GM23338 (cell line): Measurements from ENCODE around the gene PADI6. TPM values are rescaled to one million over a fixed set of nuclear protein-coding genes. Genes with fewer than 3 reads are reported as not detected.

ENCODE experiments used
- ATAC-seq: fragments of 200-7000 bp; cut with Tn5 transposase; 3 replicates; pipeline ENCODE4 v1.9.1; 2020
- DNase-seq: peaks from one replicate; pipeline ENCODE4 v3.0.0-alpha.2; 2015; ENCODE audit warnings: low spot score
- H2AFZ ChIP-seq: fragments of 200-600 bp; sonication (generic); 2 replicates; pipeline ENCODE4 v1.8.0; 2016; ENCODE audit warnings: antibody characterized with exemption, mild to moderate bottlenecking, moderate library complexity
- H3F3A ChIP-seq: fragments of 200-600 bp; sonication (generic); replicated peaks from 2 replicates; pipeline ENCODE4 v1.8.0; 2017; ENCODE audit warnings: antibody characterized with exemption, mixed run types, low read depth
- H3K27ac ChIP-seq: fragments of 200-600 bp; sonication (generic); 2 replicates; pipeline ENCODE4 v1.6.1; 2016; ENCODE audit warnings: low read depth
- H3K27me3 ChIP-seq: fragments of 200-600 bp; sonication (generic); 2 replicates; pipeline ENCODE4 v1.8.0; 2016; ENCODE audit warnings: mild to moderate bottlenecking, mixed run types, moderate library complexity; ENCODE audit not compliant: insufficient read depth
- H3K36me3 ChIP-seq: fragments of 200-600 bp; sonication (generic); 2 replicates; pipeline ENCODE4 v1.8.0; 2016; ENCODE audit warnings: mild to moderate bottlenecking; ENCODE audit not compliant: insufficient read depth
- H3K4me1 ChIP-seq: fragments of 200-600 bp; sonication (generic); 2 replicates; pipeline ENCODE4 v1.8.0; 2016; ENCODE audit warnings: mild to moderate bottlenecking, moderate library complexity; ENCODE audit not compliant: insufficient read depth
- H3K4me2 ChIP-seq: fragments of 200-600 bp; sonication (generic); 2 replicates; pipeline ENCODE4 v1.7.1; 2017; ENCODE audit warnings: mixed run types
- H3K4me3 ChIP-seq: fragments of 200-600 bp; sonication (generic); 2 replicates; pipeline ENCODE4 v1.6.1; 2016; ENCODE audit warnings: mixed run types
- H3K79me2 ChIP-seq: fragments of 200-600 bp; sonication (generic); replicated peaks from 2 replicates; pipeline ENCODE4 v1.8.0; 2017; ENCODE audit warnings: mild to moderate bottlenecking; ENCODE audit not compliant: insufficient read depth
- H3K9me2 ChIP-seq: fragments of 200-600 bp; sonication (generic); 2 replicates; pipeline ENCODE4 v1.8.0; 2017; ENCODE audit not compliant: insufficient read depth
- H4K20me1 ChIP-seq: fragments of 200-600 bp; sonication (generic); replicated peaks from 2 replicates; pipeline ENCODE4 v1.8.0; 2017; ENCODE audit warnings: mild to moderate bottlenecking; ENCODE audit not compliant: insufficient read depth
- H3K27ac Mint-ChIP-seq: 2 replicates; pipeline ENCODE4 v1.8.0; 2020; ENCODE audit warnings: inconsistent platforms, mild to moderate bottlenecking, moderate library complexity, mixed read lengths
- H3K27me3 Mint-ChIP-seq: 3 replicates; pipeline ENCODE4 v1.8.0; 2022; ENCODE audit warnings: low read depth, mild to moderate bottlenecking, moderate library complexity, mixed read lengths, inconsistent platforms; ENCODE audit not compliant: insufficient read depth, poor library complexity
- H3K36me3 Mint-ChIP-seq: 3 replicates; pipeline ENCODE4 v1.8.0; 2021; ENCODE audit warnings: low read depth, mild to moderate bottlenecking, inconsistent platforms, moderate library complexity, mixed read lengths
- H3K4me1 Mint-ChIP-seq: 3 replicates; pipeline ENCODE4 v1.8.0; 2020; ENCODE audit warnings: mild to moderate bottlenecking, inconsistent platforms, mixed read lengths
- H3K4me3 Mint-ChIP-seq: 3 replicates; pipeline ENCODE4 v1.8.0; 2021; ENCODE audit warnings: moderate library complexity, mild to moderate bottlenecking, inconsistent platforms, mixed read lengths
- H3K9me3 Mint-ChIP-seq: 3 replicates; pipeline ENCODE4 v1.8.0; 2020; ENCODE audit warnings: moderate library complexity, mild to moderate bottlenecking, inconsistent platforms, mixed read lengths
- EZH2 ChIP-seq: fragments of 200-600 bp; sonication (generic); IDR thresholded peaks from one replicate; pipeline ENCODE4 v1.8.0; 2017; ENCODE audit warnings: antibody characterized with exemption, mild to moderate bottlenecking, low read depth; ENCODE audit not compliant: unreplicated experiment
- EZH2phosphoT487 ChIP-seq: fragments of 200-600 bp; sonication (generic); IDR thresholded peaks from one replicate; pipeline ENCODE4 v1.8.1; 2018; ENCODE audit warnings: antibody characterized with exemption; ENCODE audit not compliant: unreplicated experiment
- POLR2AphosphoS5 ChIP-seq: IDR thresholded peaks from 2 replicates; pipeline ENCODE4 v1.6.1; 2016; ENCODE audit warnings: antibody characterized with exemption, low read depth
- STAT1 ChIP-seq: IDR thresholded peaks from one replicate; pipeline ENCODE4 v1.6.1; 2016; ENCODE audit warnings: antibody characterized with exemption; ENCODE audit not compliant: unreplicated experiment
- ZNF114 ChIP-seq: fragments of 250-450 bp; sonication (Bioruptor Pico); IDR thresholded peaks from 2 replicates; pipeline ENCODE4 v1.5.0; 2020; ENCODE audit warnings: mild to moderate bottlenecking, moderate library complexity
- ZNF331 ChIP-seq: fragments of 250-450 bp; sonication (Bioruptor Pico); IDR thresholded peaks from 2 replicates; pipeline ENCODE4 v1.5.0; 2020; ENCODE audit warnings: low read depth, mild to moderate bottlenecking, moderate library complexity
- polyA plus RNA-seq: library from polyadenylated mRNA; unstranded; fragments of >200 nt; fragmentation: Nextera tagmentation; extraction: Ambion mirVana; gene quantifications from 2 replicates; pipeline ENCODE4 v1.2.1, GENCODE V29; 2016
- total RNA-seq: library from RNA; depleted of rRNA; stranded (reverse); fragments of >200 nt; shearing (Covaris generic); gene quantifications from 2 replicates; pipeline ENCODE4 v1.2.3, GENCODE V29; 2014
- TF ChIP-seq, protein P1 (sequence below): IDR thresholded peaks from one replicate; pipeline ENCODE4 v1.6.1; 2018; ENCODE audit warnings: antibody characterized with exemption; ENCODE audit not compliant: unreplicated experiment
- TF ChIP-seq, protein P2 (sequence below): fragments of 250-450 bp; sonication (Bioruptor Pico); IDR thresholded peaks from 2 replicates; pipeline ENCODE4 v1.5.0; 2020; ENCODE audit warnings: mild to moderate bottlenecking, moderate library complexity

Gene PADI6
- total and polyA plus RNA-seq, 2 experiments from 2014 or later, result not detected

DNA sequence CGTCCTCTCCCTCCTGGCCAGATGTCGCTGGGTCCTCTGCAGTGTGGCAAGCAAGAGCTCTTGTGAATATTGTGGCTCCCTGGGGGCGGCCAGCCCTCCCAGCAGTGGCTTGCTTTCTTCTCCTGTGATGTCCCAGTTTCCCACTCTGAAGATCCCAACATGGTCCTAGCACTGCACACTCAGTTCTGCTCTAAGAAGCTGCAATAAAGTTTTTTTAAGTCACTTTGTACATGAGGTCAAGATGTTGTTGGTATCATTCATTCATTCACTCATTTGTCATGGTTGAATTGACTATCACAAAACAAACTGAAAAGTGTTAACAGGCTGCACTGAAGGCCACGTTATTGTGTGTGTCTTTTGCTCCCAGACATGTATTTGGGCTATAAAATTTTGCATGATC, 8.2 kb upstream of the PADI6 start:
- Mint-ChIP-seq H3K4me1 (peaks cover under 1% of the 10 kb centered on the region; the same call in 1 of the 3 replicates), H3K4me3 (no peak overlapping the region; the same call in 2 of the 3 replicates), H3K9me3 (no peaks in the 10 kb centered on the region; the same call in 2 of the 3 replicates), H3K27ac (no peak overlapping the region), H3K27me3 (no peaks in the 10 kb centered on the region), H3K36me3 (no peaks in the 10 kb centered on the region)
- Histone ChIP-seq H3K9me2 (no peaks in the 10 kb centered on the region), H3K4me3 (no peak overlapping the region), H2AFZ (no peak overlapping the region), H3K4me1 (no peaks in the 10 kb centered on the region), H3F3A (no peaks in the 10 kb centered on the region), H3K4me2 (no peak overlapping the region), H4K20me1 (no peaks in the 10 kb centered on the region), H3K27me3 (no peaks in the 10 kb centered on the region), H3K79me2 (no peaks in the 10 kb centered on the region), H3K36me3 (no peaks in the 10 kb centered on the region), H3K27ac (no peak overlapping the region)
- ATAC-seq, result no peak
- DNase-seq, result no peak
- no peak for TF ChIP-seq EZH2phosphoT487

DNA sequence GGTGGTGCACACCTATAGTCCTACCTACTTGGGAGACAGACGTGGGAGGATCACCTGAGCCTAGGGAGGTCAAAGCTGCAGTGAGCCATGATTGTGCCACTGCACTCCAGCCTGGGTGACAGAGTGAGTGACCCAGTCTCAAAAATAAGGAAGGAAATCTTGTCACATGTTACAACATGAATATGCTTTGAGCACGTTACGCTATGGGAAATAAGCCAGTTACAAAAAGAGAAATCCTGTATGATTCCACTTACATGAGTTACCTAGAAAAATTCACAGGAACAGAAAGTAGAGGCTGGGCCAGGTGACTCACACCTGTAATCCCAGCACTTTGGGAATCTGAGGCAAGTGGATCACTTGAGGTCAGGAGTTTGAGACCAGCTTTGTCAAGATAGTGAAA, 6.7 kb upstream of the PADI6 start:
- Histone ChIP-seq H3F3A (no peaks in the 10 kb centered on the region), H3K27ac (no peak overlapping the region), H3K4me1 (no peaks in the 10 kb centered on the region), H3K36me3 (no peaks in the 10 kb centered on the region), H3K4me3 (no peak overlapping the region), H4K20me1 (no peaks in the 10 kb centered on the region), H3K9me2 (no peaks in the 10 kb centered on the region), H3K79me2 (no peaks in the 10 kb centered on the region), H2AFZ (no peak overlapping the region), H3K27me3 (no peaks in the 10 kb centered on the region), H3K4me2 (no peak overlapping the region)
- H3K4me3 Mint-ChIP-seq, result no peak overlapping the region
- peaks cover 5% of the 10 kb centered on the region; the same call in 1 of the 3 replicates for H3K4me1 Mint-ChIP-seq
- DNase-seq (no peak), ATAC-seq (no peak)
- H3K9me3 Mint-ChIP-seq, result no peaks in the 10 kb centered on the region; the same call in 2 of the 3 replicates
- peaks cover 2% of the 10 kb centered on the region for H3K27me3 Mint-ChIP-seq
- TF ChIP-seq ZNF114 (CRISPR knock-in tag) (no peak), EZH2 (no peak), POLR2AphosphoS5 (no peak)
- no peaks in the 10 kb centered on the region for H3K36me3 Mint-ChIP-seq
- no peak overlapping the region for H3K27ac Mint-ChIP-seq

DNA sequence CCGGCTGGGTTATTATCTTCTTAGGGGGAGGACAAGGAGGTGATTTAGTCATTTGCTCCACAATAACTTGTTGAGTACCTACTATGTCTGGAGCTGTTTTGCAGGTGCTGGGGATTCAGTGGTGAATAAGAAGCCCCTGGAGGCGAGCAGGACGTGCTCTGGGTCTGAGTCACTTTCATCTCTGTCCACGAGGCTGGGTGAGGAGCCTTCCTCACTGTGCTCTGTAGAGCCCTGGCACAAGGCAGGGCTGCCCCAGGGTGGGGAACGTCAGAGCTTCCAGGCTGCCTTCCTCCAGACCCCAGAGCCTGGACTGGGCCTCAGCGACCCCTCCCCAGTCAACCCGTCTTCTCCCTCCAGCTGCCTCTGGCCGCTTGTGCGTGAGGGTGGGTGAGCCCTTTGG, 2.5 kb upstream of the PADI6 start:
- peaks cover 11% of the 10 kb centered on the region for H3K4me1 Mint-ChIP-seq
- DNase-seq, result no peak
- no peak overlapping the region for H3K27ac ChIP-seq
- H3K36me3 ChIP-seq, result no peaks in the 10 kb centered on the region
- H4K20me1 ChIP-seq, result no peaks in the 10 kb centered on the region
- H3K36me3 Mint-ChIP-seq, result no peaks in the 10 kb centered on the region
- no peak overlapping the region for H3K4me3 ChIP-seq
- H3F3A ChIP-seq, result no peaks in the 10 kb centered on the region
- H3K27ac Mint-ChIP-seq, result no peak overlapping the region
- peaks cover 3% of the 10 kb centered on the region; the same call in 1 of the 2 replicates for H3K4me1 ChIP-seq
- H3K79me2 ChIP-seq, result no peaks in the 10 kb centered on the region
- H3K9me3 Mint-ChIP-seq, result no peaks in the 10 kb centered on the region
- no peak overlapping the region for H2AFZ ChIP-seq
- H3K9me2 ChIP-seq, result no peaks in the 10 kb centered on the region
- no peak for ATAC-seq
- H3K27me3 ChIP-seq, result no peaks in the 10 kb centered on the region
- H3K4me3 Mint-ChIP-seq, result no peak overlapping the region
- H3K4me2 ChIP-seq, result no peak overlapping the region
- peaks cover 9% of the 10 kb centered on the region for H3K27me3 Mint-ChIP-seq
- TF ChIP-seq, protein P1, sequence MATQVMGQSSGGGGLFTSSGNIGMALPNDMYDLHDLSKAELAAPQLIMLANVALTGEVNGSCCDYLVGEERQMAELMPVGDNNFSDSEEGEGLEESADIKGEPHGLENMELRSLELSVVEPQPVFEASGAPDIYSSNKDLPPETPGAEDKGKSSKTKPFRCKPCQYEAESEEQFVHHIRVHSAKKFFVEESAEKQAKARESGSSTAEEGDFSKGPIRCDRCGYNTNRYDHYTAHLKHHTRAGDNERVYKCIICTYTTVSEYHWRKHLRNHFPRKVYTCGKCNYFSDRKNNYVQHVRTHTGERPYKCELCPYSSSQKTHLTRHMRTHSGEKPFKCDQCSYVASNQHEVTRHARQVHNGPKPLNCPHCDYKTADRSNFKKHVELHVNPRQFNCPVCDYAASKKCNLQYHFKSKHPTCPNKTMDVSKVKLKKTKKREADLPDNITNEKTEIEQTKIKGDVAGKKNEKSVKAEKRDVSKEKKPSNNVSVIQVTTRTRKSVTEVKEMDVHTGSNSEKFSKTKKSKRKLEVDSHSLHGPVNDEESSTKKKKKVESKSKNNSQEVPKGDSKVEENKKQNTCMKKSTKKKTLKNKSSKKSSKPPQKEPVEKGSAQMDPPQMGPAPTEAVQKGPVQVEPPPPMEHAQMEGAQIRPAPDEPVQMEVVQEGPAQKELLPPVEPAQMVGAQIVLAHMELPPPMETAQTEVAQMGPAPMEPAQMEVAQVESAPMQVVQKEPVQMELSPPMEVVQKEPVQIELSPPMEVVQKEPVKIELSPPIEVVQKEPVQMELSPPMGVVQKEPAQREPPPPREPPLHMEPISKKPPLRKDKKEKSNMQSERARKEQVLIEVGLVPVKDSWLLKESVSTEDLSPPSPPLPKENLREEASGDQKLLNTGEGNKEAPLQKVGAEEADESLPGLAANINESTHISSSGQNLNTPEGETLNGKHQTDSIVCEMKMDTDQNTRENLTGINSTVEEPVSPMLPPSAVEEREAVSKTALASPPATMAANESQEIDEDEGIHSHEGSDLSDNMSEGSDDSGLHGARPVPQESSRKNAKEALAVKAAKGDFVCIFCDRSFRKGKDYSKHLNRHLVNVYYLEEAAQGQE, result no peak
- TF ChIP-seq STAT1, result no peak
- TF ChIP-seq, protein P2, sequence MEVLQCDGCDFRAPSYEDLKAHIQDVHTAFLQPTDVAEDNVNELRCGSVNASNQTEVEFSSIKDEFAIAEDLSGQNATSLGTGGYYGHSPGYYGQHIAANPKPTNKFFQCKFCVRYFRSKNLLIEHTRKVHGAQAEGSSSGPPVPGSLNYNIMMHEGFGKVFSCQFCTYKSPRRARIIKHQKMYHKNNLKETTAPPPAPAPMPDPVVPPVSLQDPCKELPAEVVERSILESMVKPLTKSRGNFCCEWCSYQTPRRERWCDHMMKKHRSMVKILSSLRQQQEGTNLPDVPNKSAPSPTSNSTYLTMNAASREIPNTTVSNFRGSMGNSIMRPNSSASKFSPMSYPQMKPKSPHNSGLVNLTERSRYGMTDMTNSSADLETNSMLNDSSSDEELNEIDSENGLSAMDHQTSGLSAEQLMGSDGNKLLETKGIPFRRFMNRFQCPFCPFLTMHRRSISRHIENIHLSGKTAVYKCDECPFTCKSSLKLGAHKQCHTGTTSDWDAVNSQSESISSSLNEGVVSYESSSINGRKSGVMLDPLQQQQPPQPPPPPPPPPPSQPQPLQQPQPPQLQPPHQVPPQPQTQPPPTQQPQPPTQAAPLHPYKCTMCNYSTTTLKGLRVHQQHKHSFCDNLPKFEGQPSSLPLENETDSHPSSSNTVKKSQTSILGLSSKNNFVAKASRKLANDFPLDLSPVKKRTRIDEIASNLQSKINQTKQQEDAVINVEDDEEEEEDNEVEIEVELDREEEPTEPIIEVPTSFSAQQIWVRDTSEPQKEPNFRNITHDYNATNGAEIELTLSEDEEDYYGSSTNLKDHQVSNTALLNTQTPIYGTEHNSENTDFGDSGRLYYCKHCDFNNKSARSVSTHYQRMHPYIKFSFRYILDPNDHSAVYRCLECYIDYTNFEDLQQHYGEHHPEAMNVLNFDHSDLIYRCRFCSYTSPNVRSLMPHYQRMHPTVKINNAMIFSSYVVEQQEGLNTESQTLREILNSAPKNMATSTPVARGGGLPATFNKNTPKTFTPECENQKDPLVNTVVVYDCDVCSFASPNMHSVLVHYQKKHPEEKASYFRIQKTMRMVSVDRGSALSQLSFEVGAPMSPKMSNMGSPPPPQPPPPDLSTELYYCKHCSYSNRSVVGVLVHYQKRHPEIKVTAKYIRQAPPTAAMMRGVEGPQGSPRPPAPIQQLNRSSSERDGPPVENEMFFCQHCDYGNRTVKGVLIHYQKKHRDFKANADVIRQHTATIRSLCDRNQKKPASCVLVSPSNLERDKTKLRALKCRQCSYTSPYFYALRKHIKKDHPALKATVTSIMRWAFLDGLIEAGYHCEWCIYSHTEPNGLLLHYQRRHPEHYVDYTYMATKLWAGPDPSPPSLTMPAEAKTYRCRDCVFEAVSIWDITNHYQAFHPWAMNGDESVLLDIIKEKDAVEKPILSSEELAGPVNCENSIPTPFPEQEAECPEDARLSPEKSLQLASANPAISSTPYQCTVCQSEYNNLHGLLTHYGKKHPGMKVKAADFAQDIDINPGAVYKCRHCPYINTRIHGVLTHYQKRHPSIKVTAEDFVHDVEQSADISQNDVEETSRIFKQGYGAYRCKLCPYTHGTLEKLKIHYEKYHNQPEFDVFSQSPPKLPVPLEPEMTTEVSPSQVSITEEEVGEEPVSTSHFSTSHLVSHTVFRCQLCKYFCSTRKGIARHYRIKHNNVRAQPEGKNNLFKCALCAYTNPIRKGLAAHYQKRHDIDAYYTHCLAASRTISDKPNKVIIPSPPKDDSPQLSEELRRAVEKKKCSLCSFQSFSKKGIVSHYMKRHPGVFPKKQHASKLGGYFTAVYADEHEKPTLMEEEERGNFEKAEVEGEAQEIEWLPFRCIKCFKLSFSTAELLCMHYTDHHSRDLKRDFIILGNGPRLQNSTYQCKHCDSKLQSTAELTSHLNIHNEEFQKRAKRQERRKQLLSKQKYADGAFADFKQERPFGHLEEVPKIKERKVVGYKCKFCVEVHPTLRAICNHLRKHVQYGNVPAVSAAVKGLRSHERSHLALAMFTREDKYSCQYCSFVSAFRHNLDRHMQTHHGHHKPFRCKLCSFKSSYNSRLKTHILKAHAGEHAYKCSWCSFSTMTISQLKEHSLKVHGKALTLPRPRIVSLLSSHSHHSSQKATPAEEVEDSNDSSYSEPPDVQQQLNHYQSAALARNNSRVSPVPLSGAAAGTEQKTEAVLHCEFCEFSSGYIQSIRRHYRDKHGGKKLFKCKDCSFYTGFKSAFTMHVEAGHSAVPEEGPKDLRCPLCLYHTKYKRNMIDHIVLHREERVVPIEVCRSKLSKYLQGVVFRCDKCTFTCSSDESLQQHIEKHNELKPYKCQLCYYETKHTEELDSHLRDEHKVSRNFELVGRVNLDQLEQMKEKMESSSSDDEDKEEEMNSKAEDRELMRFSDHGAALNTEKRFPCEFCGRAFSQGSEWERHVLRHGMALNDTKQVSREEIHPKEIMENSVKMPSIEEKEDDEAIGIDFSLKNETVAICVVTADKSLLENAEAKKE (CRISPR knock-in tag), result no peak
- TF ChIP-seq ZNF331 (CRISPR knock-in tag), result no peak
